Activated T-cell treated with anti-CD3 and anti-CD28 coated beads, Interleukin-2, amount 50 U/mL, for 4 hours (primary cell): ENCODE measurements around the gene TTLL11. TPM values are rescaled to one million over a fixed set of nuclear protein-coding genes. Genes with fewer than 3 reads are reported as not detected.

ENCODE experiments used
- ATAC-seq, 2 donors: fragments of 200-7000 bp; cut with Tn5 transposase; one replicate each; pipeline ENCODE4 v1.10.0; 2021
- DNase-seq: peaks from one replicate; pipeline ENCODE4 v3.0.0-alpha.2; 2020
- H3K27me3 Mint-ChIP-seq: one replicate; pipeline ENCODE4 v1.8.0; 2021; ENCODE audit warnings: low read depth, mixed read lengths
- H3K36me3 Mint-ChIP-seq: one replicate; pipeline ENCODE4 v1.8.0; 2022; ENCODE audit warnings: mixed read lengths; ENCODE audit not compliant: insufficient read depth
- H3K4me1 Mint-ChIP-seq: one replicate; pipeline ENCODE4 v1.8.0; 2021; ENCODE audit warnings: low read depth, mixed read lengths
- H3K4me3 Mint-ChIP-seq: one replicate; pipeline ENCODE4 v1.8.0; 2021; ENCODE audit warnings: mild to moderate bottlenecking, moderate library complexity, mixed read lengths
- H3K9me3 Mint-ChIP-seq: one replicate; pipeline ENCODE4 v1.8.0; 2021; ENCODE audit warnings: mixed read lengths
- total RNA-seq, 3 donors: library from RNA; stranded (reverse); gene quantifications; one replicate each; pipeline ENCODE4 v1.2.1, GENCODE V29; 2021

TTLL11 gene
- total RNA-seq, 3 donors from 2014 or later, result 4.2 to 5.1 (median 4.7) TPM

DNA sequence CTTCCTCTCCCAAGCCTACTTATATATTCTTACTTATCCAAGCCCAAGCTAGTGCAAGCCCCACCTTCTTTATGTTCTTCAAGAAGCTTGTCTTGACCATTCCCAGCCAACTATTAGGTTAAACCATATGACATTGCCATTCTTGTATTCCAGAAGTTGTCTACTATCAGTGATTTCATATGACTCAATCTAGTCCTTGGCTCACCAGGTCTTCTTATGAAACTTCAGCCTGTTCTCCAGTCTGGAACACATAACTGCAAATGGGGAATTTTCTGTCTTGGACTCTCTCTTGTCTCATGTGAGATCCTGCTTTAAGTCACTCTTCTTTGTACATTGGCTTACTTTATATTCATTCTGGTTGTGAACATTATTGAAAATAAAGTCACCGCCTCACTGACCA is 130.7 kb downstream of the TTLL11 start:
- no peaks in the 10 kb centered on the region for H3K9me3 Mint-ChIP-seq
- no peak overlapping the region for H3K4me3 Mint-ChIP-seq
- no peaks in the 10 kb centered on the region for H3K4me1 Mint-ChIP-seq
- ATAC-seq (no peak), DNase-seq (no peak)
- H3K27me3 Mint-ChIP-seq, result no peaks in the 10 kb centered on the region
- no peaks in the 10 kb centered on the region for H3K36me3 Mint-ChIP-seq

DNA sequence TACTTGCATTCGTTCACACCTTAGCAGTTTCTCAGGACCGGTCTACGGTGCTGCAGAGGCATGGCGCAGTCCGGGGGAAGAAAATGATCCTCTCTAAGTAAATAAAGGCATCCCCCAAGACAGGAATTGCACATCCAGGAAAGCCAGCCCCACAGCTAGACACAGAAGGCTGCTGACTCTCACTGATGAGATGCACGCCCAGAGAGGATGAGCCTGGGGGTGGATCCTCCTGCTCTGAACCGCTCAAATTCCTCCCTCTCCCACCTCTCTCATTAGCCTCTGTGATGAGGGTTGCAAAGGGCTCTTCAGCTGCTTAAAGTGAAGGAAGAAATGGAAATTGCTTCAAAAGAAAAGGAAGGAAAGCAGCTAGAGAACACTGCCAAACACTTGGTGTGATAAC is 132.4 kb downstream of the TTLL11 start:
- no peaks in the 10 kb centered on the region for H3K27me3 Mint-ChIP-seq
- H3K9me3 Mint-ChIP-seq, result no peaks in the 10 kb centered on the region
- no peak overlapping the region for H3K4me3 Mint-ChIP-seq
- H3K4me1 Mint-ChIP-seq, result no peaks in the 10 kb centered on the region
- no peak for DNase-seq
- no peak for ATAC-seq
- H3K36me3 Mint-ChIP-seq, result no peaks in the 10 kb centered on the region

DNA sequence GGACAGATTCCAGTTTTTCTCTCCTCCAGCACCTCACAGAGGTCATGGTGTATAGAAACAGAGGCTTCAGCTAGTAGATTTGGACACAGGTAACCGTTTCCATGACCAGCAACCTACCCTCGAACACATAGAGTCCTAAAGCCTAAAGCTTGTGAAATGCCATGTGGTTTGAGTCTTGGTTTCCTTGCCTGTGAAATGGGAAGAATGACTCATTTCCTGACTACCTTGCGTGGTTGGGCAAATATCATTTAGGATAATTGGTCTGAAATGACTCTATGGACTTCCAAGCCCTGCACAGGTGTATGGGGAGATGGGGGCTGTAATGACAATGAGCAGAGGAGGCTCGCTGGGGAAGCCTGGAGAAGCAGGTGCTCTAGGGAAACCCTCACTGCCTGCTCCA is 134.6 kb downstream of the TTLL11 start:
- H3K4me1 Mint-ChIP-seq, result no peaks in the 10 kb centered on the region
- H3K4me3 Mint-ChIP-seq, result no peak overlapping the region
- ATAC-seq, result no peak
- DNase-seq, result no peak
- no peaks in the 10 kb centered on the region for H3K36me3 Mint-ChIP-seq
- no peaks in the 10 kb centered on the region for H3K9me3 Mint-ChIP-seq
- no peaks in the 10 kb centered on the region for H3K27me3 Mint-ChIP-seq

DNA sequence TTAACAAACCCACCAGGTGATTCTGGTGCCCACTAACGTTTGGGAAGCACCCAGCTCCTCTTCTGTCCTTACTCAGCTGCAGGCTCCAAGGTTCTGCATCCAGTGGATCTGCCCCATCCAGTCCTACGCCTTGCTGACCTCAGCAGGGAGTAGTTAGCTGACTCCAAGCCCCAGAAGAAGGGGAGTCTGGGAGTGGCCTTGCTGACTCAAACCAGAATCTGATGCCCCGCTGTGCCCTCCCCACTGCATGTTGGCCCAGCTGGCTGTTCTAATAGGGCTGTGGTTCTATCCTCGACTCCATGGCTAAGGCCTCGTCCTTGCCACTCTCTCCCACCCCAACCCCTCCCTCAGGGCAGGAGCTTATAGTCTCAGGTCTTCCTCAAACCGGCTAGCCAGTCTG is 136.3 kb downstream of the TTLL11 start:
- no peak for ATAC-seq
- no peak for DNase-seq
- Mint-ChIP-seq H3K36me3 (no peaks in the 10 kb centered on the region), H3K4me1 (no peaks in the 10 kb centered on the region), H3K4me3 (no peak overlapping the region), H3K9me3 (no peaks in the 10 kb centered on the region), H3K27me3 (no peaks in the 10 kb centered on the region)

DNA sequence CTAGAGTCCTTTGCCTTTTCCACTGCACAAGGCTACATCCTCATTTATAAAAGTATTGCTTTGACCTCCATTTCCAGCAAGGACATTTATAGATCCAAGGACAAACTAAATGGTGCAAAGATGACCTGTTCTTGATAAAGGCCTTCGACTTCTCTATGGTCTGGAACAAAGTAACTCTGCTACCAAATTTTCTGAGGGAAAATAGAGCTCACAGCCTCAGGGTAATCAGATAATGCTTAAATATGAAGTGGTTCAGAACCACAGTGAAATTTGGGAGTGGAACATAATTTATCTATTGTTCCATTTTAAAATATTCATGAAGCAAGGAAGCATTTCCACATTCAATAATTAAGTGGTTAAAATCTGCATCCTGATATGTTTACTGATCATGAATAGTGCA is 137.5 kb downstream of the TTLL11 start:
- no peaks in the 10 kb centered on the region for H3K4me1 Mint-ChIP-seq
- H3K36me3 Mint-ChIP-seq, result no peaks in the 10 kb centered on the region
- no peaks in the 10 kb centered on the region for H3K9me3 Mint-ChIP-seq
- no peak overlapping the region for H3K4me3 Mint-ChIP-seq
- ATAC-seq, result no peak
- DNase-seq, result no peak
- no peaks in the 10 kb centered on the region for H3K27me3 Mint-ChIP-seq

DNA sequence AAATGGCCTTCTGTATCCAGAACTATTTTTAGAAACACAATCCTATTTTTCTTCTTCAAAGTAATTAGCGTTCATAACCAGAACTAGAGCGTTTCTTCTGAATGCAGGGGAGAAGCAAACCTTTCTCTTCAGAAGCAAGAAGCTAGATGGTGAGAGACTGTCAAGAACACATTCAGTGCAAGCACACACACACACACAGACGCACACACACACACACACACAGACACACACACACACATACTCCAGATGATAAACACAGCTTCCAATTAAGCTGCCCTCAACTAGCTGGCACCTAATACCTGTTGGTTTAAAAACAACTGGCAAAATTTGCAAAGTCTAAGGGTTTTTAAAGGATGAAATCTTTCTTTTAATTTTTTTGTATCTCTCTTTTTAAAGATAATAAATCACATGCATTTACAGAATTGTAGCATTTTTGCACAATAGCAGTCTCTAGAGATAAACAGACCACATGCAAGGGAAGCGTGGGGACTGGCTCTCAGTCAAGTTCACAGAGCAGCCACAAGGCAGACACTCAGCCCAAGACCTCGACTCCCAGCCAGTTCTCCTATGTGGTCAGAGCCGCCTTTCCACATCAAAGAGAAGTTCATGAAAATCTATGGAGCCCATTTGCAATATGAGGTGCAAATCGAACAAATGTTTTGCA is 138.5 kb downstream of the TTLL11 start:
- no peaks in the 10 kb centered on the region for H3K27me3 Mint-ChIP-seq
- no peak for ATAC-seq
- no peaks in the 10 kb centered on the region for H3K9me3 Mint-ChIP-seq
- H3K4me3 Mint-ChIP-seq, result no peak overlapping the region
- H3K36me3 Mint-ChIP-seq, result no peaks in the 10 kb centered on the region
- DNase-seq, result no peak
- no peaks in the 10 kb centered on the region for H3K4me1 Mint-ChIP-seq

DNA sequence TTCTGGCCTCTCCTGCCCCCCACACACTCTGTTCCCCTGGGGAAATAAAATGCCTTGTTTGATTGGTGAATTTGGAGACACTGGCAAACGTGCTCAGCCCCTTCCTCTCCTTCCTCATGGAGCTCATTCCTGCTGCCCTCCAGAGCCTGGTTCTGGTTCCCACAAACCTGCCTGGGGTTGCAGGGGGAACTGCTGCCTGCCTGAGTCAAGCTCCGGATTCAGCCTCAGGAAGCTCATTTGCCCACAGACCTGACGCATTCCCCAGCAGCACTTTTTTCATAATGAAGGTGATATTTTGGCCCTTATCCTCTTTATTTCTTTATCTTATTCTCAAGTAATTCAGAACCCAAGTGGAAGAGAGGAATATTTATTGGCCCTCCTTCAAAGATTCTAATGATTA is 140.5 kb downstream of the TTLL11 start:
- Mint-ChIP-seq H3K4me1 (no peaks in the 10 kb centered on the region), H3K36me3 (no peaks in the 10 kb centered on the region), H3K9me3 (no peaks in the 10 kb centered on the region), H3K27me3 (no peaks in the 10 kb centered on the region), H3K4me3 (no peak overlapping the region)
- no peak for ATAC-seq
- DNase-seq, result no peak

DNA sequence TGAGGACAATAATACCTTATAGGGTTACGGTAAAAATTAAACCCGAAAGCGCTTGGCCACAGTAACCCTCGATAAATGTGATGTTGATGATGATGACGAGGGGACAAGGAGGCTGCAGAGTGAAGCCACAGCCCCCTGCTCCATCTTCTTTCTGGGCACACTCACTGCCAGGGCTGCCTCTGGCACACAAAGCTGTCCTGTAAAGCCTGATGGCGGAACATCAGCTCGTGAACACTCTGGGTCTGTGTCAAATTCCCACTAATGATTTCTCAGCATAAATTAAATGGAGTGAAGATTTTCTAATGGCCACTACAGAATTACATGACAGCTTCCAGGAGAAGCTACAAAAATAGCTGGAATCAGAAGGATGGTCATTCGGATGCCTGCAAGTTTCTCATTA is 142.2 kb downstream of the TTLL11 start:
- no peaks in the 10 kb centered on the region for H3K9me3 Mint-ChIP-seq
- ATAC-seq, result no peak

DNA sequence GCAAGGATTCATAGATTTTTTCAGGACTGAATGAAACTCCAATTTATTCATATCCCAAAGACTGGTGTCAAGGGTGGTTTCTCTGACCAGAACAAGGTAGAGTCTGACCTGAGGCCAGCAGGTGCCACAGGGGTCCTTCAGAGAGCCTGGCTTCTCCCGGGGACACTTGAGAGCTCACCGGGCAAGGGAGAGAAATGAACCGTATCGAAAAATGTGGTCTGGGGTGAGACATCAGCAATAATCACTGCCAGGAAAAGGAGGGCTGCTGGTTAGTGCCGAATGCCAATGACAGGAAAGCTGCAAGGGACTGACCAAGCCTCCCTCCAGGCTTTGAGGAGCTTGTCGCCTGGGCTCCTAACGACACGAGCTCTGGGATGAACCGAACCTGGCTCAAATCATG is 142.7 kb downstream of the TTLL11 start:
- H3K27me3 Mint-ChIP-seq, result no peaks in the 10 kb centered on the region
- H3K4me1 Mint-ChIP-seq, result no peaks in the 10 kb centered on the region
- no peak overlapping the region for H3K4me3 Mint-ChIP-seq
- H3K36me3 Mint-ChIP-seq, result no peaks in the 10 kb centered on the region
- DNase-seq (no peak), ATAC-seq (no peak)
- H3K9me3 Mint-ChIP-seq, result no peaks in the 10 kb centered on the region

More for the DNA sequence above, 142.2 kb downstream of the TTLL11 start:
- Mint-ChIP-seq H3K27me3 (no peaks in the 10 kb centered on the region), H3K4me1 (no peaks in the 10 kb centered on the region), H3K4me3 (no peak overlapping the region), H3K36me3 (no peaks in the 10 kb centered on the region)
- no peak for DNase-seq

DNA sequence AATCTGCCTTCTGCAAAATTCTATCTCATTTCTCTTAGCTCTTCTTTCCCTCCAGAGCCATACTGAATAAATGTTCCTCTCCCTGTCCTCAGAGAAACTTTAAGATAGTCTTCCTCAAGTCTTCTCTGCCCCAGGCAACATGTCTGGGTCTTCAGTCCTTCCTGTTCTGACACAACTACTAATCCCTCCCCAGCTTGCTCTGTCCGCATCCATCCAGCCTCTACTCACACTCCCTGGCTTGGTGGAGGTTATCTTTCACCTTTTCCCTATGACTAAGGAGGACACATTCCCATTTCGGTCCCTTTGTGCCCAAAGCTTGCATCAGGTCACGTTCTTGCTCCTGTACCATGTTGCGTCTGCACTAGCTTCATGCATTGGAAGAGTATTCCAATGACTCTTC is 143.3 kb downstream of the TTLL11 start:
- DNase-seq (no peak), ATAC-seq (no peak)
- Mint-ChIP-seq H3K36me3 (no peaks in the 10 kb centered on the region), H3K27me3 (no peaks in the 10 kb centered on the region), H3K4me3 (no peak overlapping the region), H3K4me1 (no peaks in the 10 kb centered on the region), H3K9me3 (no peaks in the 10 kb centered on the region)

DNA sequence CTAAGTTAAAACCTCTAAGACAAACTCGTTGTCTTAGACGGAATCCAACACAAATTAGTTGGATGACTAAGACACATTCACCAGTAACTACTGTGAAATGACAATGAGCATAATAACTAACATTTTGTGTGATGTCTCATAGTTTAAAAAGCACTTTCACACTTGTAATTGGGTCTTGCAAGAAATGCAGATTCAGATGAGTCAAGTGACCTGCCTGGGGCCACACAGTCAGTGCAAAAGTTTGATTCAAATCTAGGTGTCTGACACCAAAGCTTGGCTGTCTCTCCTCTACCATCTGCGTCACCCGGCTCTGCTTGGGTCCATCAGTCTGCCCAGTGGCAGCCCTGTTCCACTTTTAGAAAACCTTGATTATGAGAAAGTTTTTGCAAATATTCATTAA is 143.7 kb downstream of the TTLL11 start:
- DNase-seq (no peak), ATAC-seq (no peak)
- no peaks in the 10 kb centered on the region for H3K36me3 Mint-ChIP-seq
- H3K27me3 Mint-ChIP-seq, result no peaks in the 10 kb centered on the region
- H3K4me3 Mint-ChIP-seq, result no peak overlapping the region
- no peaks in the 10 kb centered on the region for H3K4me1 Mint-ChIP-seq
- H3K9me3 Mint-ChIP-seq, result no peaks in the 10 kb centered on the region

DNA sequence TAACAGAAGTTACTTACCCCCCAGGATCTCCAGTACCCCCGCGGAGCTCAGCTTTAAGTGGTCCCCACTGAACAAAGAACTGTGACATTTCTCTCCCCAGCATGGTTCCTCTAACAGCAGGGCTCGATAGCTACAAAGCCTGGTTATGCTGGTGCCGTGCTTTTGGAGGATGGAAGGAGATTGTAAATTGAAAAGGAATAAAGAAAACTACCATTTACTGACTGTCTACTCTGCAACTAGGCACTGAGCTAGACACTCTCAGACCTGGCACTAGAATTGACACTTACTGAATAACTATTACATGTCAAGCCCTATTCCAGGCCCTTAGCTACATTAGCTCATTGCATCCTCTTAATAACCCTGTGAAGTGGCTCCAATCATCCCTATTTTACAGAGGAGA is 145.3 kb downstream of the TTLL11 start:
- Mint-ChIP-seq H3K9me3 (no peaks in the 10 kb centered on the region), H3K4me3 (no peak overlapping the region), H3K36me3 (peaks cover 3% of the 10 kb centered on the region), H3K4me1 (no peaks in the 10 kb centered on the region), H3K27me3 (no peaks in the 10 kb centered on the region)
- no peak for DNase-seq
- no peak for ATAC-seq

DNA sequence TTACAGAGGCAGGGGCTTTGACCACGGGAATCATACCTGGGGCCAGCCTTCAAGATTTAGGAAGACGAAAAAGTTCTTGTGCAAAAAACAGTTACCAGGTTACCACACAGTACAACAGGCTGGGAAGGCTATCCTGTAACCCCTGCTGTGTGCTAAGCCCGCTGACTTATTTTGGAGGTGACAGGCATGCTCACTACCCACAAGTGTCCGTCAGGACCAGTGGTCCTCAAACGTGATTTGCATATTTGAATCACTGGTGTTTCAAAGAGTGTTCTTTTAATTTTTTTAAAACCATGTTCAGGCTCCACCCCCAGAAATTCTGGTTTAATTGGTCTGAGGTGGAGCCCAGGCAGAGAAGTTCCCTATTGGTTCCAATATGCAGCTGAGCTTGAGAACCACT is 146.6 kb downstream of the TTLL11 start:
- H3K4me1 Mint-ChIP-seq, result no peaks in the 10 kb centered on the region
- no peak overlapping the region for H3K4me3 Mint-ChIP-seq
- no peak for DNase-seq
- no peaks in the 10 kb centered on the region for H3K27me3 Mint-ChIP-seq
- no peak for ATAC-seq
- no peaks in the 10 kb centered on the region for H3K9me3 Mint-ChIP-seq
- H3K36me3 Mint-ChIP-seq, result peaks cover 3% of the 10 kb centered on the region

DNA sequence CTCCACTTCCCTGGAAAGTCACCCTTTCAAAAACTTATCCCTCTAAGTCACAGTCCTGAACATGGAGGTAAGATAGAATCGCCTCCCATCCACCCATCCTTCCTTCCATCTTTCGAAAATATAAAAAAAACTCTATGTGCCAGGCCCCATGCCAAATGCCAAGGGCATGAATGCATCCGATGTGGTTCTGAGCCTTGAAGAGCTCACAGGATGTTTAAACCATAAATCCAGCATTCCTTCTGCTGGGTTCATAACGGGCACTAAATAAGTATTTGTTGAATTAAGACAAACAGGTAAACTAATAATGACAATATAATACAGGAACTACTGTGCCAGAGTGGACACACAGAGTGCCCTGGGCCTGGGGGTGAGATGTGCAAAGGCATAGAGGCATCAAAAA is 147.3 kb downstream of the TTLL11 start:
- Mint-ChIP-seq H3K4me3 (no peak overlapping the region), H3K36me3 (peaks cover 3% of the 10 kb centered on the region), H3K27me3 (no peaks in the 10 kb centered on the region), H3K4me1 (no peaks in the 10 kb centered on the region), H3K9me3 (no peaks in the 10 kb centered on the region)
- DNase-seq, result no peak
- no peak for ATAC-seq

DNA sequence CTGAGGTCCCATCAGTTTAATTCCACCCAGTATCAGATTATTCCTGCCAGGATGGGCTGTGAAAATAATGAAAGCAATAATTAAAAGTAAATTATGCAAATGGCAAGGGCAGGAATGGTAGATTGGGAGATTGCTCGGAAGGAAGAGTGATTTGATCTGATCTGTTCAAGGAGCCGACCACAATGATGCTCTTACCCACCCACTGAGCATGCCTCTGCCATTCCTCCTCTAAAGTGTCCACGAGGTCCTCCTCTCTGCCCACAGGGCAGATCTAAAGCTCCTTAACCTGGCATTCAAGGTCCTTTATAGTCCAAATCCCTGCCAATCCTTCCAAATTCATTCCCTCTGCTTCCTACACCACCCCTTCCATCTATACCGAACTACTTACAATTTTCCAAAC is 147.8 kb downstream of the TTLL11 start:
- Mint-ChIP-seq H3K36me3 (peaks cover 3% of the 10 kb centered on the region), H3K27me3 (no peaks in the 10 kb centered on the region), H3K4me1 (no peaks in the 10 kb centered on the region), H3K4me3 (no peak overlapping the region), H3K9me3 (no peaks in the 10 kb centered on the region)
- ATAC-seq (no peak), DNase-seq (no peak)

DNA sequence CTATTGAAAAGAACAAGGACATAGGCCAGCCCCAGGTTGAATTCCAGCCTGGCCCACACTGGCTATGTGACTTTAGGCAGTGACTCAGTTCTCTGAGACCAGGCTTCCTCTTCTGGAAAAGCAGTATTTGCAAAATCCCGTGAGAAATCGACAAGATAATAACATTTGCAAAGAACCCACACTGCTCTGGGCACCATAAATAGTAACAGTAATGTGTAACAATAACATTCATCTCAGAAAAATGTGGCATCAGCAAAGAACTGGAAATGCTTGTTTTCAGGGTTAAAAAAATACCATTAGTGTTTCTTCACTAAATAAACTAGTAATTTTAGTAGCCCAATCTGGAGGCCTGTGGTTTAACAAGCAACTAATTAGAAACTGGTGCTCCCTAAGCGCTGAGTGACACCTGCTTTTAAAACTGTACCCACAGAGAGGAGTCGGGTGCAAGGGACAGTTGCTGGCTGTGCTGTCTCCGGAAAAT is 148.4 kb downstream of the TTLL11 start:
- ATAC-seq, result no peak

More for the DNA sequence above, 148.4 kb downstream of the TTLL11 start:
- Mint-ChIP-seq H3K9me3 (no peaks in the 10 kb centered on the region), H3K36me3 (peaks cover 3% of the 10 kb centered on the region), H3K4me3 (no peak overlapping the region), H3K4me1 (no peaks in the 10 kb centered on the region), H3K27me3 (no peaks in the 10 kb centered on the region)
- no peak for DNase-seq
